ENCODE results near the gene PTPN1. TPM values are rescaled to one million over a fixed set of nuclear protein-coding genes. Genes with fewer than 3 reads are reported as not detected.

Gene PTPN1
- total and polyA plus RNA-seq, 4 donors: 5.8 to 10.6 (median 9.7) TPM

DNA sequence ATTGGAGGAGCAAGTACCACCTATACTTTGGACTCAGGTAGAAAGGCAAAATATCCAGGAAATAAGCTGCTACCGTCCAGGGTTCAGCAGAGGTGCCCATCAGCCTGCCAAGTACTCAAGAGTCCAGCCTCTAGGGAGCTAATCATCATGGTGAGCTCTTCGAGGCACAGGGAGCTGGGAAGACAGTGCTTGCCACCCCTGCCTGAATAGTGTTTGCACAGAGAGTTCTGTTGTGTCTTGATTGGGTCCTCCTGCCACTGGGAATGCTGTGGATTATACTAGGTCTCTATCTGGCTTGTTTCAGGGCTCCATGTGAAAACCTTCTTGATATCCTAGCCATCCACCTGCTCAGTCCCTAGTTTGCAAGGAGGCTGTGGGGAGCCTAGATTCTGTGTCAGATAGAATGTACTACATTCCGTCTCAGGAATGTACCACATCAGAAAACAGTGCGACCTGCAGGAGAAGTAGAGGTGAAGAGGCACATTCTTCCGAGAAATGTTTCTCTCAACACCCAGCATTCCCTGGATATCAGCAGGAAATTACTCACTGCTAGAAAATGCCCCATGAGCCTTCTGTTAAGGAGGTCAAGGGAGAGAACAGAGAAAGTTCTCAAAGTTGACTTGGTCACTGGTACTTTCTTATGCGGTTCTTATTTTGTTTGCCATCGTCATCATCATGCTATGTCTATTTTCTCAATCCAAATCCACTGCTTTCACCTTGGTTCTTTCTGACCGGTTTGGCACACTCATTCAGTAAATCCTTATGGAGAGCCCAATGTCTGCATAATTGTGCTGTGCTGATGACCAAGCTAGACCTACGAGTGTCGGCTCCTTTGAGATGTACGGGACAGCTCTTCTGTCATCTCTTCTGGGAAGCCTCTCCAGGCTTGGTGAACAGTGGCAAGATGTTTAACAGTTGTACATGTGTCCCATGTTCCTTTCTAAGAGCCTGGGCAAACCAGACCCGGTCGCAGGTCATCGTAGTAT lies 30.7 kb downstream of the PTPN1 start:
- TF ChIP-seq FOXA1 (IDR thresholded peaks at IDR 0.05) (no peak), RXRA (IDR thresholded peaks at IDR 0.05) (peak; percentile 13 to 30), NR2F2 (IDR thresholded peaks at IDR 0.05) (peak; percentile 94), JUND (IDR thresholded peaks at IDR 0.05) (peak; percentile 51 to 63), TAF1 (conservative IDR thresholded peaks at IDR 0.05) (no peak), FOXA2 (IDR thresholded peaks at IDR 0.05) (no peak)
- no peak overlapping the region for H3K4me3 ChIP-seq (ENCODE audit: low read depth in 1 of 3, low read length in 3 of 3)
- H3K27ac ChIP-seq (ENCODE audit: low read depth in 1 of 2, low read length in 2 of 2): peak overlapping the region; percentile 47 to 57
- WGBS: 78% methylated on average over 14 of the region's 14 CpGs
- no peak for DNase-seq (ENCODE audit: low spot score)
- no peak overlapping the region for H3K9ac ChIP-seq (ENCODE audit: low read depth in 1 of 2, low read length in 2 of 2)
- H3K27me3 ChIP-seq (ENCODE audit: control insufficient read depth in 4 of 4, insufficient read depth in 4 of 4, low read length in 3 of 4): no peaks in the 10 kb centered on the region
- H3K9me3 ChIP-seq (ENCODE audit: control insufficient read depth in 4 of 4, low read length in 3 of 4): no peaks in the 10 kb centered on the region
- no peaks in the 10 kb centered on the region for H3K36me3 ChIP-seq (ENCODE audit: control insufficient read depth in 4 of 4, insufficient read depth in 3 of 4, low read depth in 1 of 4, low read length in 3 of 4)
- H3K4me1 ChIP-seq (ENCODE audit: control insufficient read depth in 4 of 4, insufficient read depth in 4 of 4, low read length in 3 of 4): peaks cover 2 to 8% (median 5%) of the 10 kb centered on the region in 4 donors

DNA sequence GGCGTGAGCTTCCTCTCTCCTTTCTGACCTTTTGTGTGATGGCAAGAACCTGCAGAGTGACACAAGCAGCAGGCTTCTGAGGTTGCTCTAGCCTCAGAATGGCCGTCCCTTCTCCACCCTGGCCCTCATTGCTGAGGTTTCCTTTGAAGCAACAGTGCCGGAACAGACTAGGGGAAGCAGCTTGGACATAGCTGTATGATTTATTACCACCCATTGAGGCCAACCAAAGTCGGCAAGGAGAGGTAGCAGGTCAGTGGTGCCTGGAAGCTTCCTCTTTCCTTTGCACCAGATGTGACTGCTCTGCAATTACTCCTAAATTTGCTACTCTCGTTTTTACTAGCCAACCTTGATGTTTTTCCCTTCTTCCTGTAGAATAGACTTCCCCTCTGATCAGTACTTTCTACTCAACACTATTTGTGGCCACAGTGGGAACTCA lies 31.4 kb downstream of the PTPN1 start:
- Histone ChIP-seq H3K27ac (ENCODE audit: low read depth in 1 of 2, low read length in 2 of 2) (peak overlapping the region; percentile 47 to 57), H3K4me3 (ENCODE audit: low read depth in 1 of 3, low read length in 3 of 3) (no peak overlapping the region), H3K9me3 (ENCODE audit: control insufficient read depth in 4 of 4, low read length in 3 of 4) (no peaks in the 10 kb centered on the region), H3K9ac (ENCODE audit: low read depth in 1 of 2, low read length in 2 of 2) (no peak overlapping the region), H3K36me3 (ENCODE audit: control insufficient read depth in 4 of 4, insufficient read depth in 3 of 4, low read depth in 1 of 4, low read length in 3 of 4) (no peaks in the 10 kb centered on the region), H3K27me3 (ENCODE audit: control insufficient read depth in 4 of 4, insufficient read depth in 4 of 4, low read length in 3 of 4) (no peaks in the 10 kb centered on the region), H3K4me1 (ENCODE audit: control insufficient read depth in 4 of 4, insufficient read depth in 4 of 4, low read length in 3 of 4) (peaks cover 2 to 11% (median 8%) of the 10 kb centered on the region in 4 donors)
- TF ChIP-seq FOXA2 (IDR thresholded peaks at IDR 0.05) (no peak), RAD21 (IDR thresholded peaks at IDR 0.05) (no peak), JUND (IDR thresholded peaks at IDR 0.05) (no peak), EGR1 (IDR thresholded peaks at IDR 0.05; ENCODE audit: low read depth in 2 of 2) (no peak)
- TF ChIP-seq, protein P1, sequence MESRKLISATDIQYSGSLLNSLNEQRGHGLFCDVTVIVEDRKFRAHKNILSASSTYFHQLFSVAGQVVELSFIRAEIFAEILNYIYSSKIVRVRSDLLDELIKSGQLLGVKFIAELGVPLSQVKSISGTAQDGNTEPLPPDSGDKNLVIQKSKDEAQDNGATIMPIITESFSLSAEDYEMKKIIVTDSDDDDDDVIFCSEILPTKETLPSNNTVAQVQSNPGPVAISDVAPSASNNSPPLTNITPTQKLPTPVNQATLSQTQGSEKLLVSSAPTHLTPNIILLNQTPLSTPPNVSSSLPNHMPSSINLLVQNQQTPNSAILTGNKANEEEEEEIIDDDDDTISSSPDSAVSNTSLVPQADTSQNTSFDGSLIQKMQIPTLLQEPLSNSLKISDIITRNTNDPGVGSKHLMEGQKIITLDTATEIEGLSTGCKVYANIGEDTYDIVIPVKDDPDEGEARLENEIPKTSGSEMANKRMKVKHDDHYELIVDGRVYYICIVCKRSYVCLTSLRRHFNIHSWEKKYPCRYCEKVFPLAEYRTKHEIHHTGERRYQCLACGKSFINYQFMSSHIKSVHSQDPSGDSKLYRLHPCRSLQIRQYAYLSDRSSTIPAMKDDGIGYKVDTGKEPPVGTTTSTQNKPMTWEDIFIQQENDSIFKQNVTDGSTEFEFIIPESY (IDR thresholded peaks at IDR 0.05): no peak
- WGBS: 72% methylated on average over 5 of the region's 5 CpGs
- DNase-seq (ENCODE audit: low spot score): no peak

- H3K9me3 ChIP-seq (ENCODE audit: control insufficient read depth in 4 of 4, low read length in 3 of 4): no peaks in the 10 kb centered on the region
- H3K36me3 ChIP-seq (ENCODE audit: control insufficient read depth in 4 of 4, insufficient read depth in 3 of 4, low read depth in 1 of 4, low read length in 3 of 4): no peaks in the 10 kb centered on the region
- no peak for DNase-seq (ENCODE audit: low spot score)
- H3K4me1 ChIP-seq (ENCODE audit: control insufficient read depth in 4 of 4, insufficient read depth in 4 of 4, low read length in 3 of 4): peaks cover 2 to 13% (median 7%) of the 10 kb centered on the region in 4 donors
- peak overlapping the region in 1 of 2 donors; percentile 11 for H3K27ac ChIP-seq (ENCODE audit: low read depth in 1 of 2, low read length in 2 of 2)
- no peaks in the 10 kb centered on the region for H3K27me3 ChIP-seq (ENCODE audit: control insufficient read depth in 4 of 4, insufficient read depth in 4 of 4, low read length in 3 of 4)
- TF ChIP-seq SP1 (IDR thresholded peaks at IDR 0.05): no peak
- TF ChIP-seq GABPA (IDR thresholded peaks at IDR 0.05 in 1 of 2, conservative IDR thresholded peaks at IDR 0.05 in 1 of 2): no peak
- TF ChIP-seq RAD21 (IDR thresholded peaks at IDR 0.05): no peak
- no peak for TF ChIP-seq ATF3 (IDR thresholded peaks at IDR 0.05)
- H3K4me3 ChIP-seq (ENCODE audit: low read depth in 1 of 3, low read length in 3 of 3): no peak overlapping the region
- 76% methylated on average over 5 of the region's 5 CpGs for WGBS
- no peak overlapping the region for H3K9ac ChIP-seq (ENCODE audit: low read depth in 1 of 2, low read length in 2 of 2)
Measured at GRCh38 chr20:50543326-50543725, 33.1 kb downstream of the PTPN1 start.
